ENCODE measurements around the gene TAMM41.

DNA sequence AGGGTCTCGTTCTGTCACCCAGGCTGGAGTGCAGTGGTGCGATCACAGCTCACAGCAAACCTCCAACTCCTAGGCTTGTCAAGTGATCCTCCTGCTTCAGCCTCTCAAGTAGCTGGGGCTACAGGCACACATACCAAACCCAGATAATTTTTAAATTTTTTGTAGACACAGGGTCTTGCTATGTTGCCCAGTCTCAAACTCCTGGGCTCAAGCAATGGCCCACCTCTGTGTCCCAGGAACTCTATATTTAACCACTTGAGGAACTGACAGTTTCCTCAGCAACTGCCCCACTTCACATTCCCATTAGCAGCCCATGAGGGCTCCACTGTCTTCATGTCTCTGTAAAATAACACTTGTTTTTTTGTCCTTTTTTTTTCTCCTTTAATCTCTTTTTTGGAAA is 68.4 kb downstream of the TAMM41 start:
- TF ChIP-seq, protein P1, sequence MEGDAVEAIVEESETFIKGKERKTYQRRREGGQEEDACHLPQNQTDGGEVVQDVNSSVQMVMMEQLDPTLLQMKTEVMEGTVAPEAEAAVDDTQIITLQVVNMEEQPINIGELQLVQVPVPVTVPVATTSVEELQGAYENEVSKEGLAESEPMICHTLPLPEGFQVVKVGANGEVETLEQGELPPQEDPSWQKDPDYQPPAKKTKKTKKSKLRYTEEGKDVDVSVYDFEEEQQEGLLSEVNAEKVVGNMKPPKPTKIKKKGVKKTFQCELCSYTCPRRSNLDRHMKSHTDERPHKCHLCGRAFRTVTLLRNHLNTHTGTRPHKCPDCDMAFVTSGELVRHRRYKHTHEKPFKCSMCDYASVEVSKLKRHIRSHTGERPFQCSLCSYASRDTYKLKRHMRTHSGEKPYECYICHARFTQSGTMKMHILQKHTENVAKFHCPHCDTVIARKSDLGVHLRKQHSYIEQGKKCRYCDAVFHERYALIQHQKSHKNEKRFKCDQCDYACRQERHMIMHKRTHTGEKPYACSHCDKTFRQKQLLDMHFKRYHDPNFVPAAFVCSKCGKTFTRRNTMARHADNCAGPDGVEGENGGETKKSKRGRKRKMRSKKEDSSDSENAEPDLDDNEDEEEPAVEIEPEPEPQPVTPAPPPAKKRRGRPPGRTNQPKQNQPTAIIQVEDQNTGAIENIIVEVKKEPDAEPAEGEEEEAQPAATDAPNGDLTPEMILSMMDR (IDR thresholded peaks at IDR 0.05), result no peak
- no peak for TF ChIP-seq EZH2 (IDR thresholded peaks at IDR 0.05; ENCODE audit: borderline replicate concordance, insufficient read depth, low read depth, low read length, poor library complexity, severe bottlenecking)

Measured in B cell (primary cell).